AG20443 (cell line): ENCODE data around the gene APCDD1L.
A peak's percentile ranks its signal among the peaks of the same experiment; 100 is the strongest.

Source experiments
- DNase-seq: peaks from one replicate; pipeline ENCODE4 v3.0.0; 2012; ENCODE audit warnings: low spot score, mixed read lengths

Gene APCDD1L

DNA sequence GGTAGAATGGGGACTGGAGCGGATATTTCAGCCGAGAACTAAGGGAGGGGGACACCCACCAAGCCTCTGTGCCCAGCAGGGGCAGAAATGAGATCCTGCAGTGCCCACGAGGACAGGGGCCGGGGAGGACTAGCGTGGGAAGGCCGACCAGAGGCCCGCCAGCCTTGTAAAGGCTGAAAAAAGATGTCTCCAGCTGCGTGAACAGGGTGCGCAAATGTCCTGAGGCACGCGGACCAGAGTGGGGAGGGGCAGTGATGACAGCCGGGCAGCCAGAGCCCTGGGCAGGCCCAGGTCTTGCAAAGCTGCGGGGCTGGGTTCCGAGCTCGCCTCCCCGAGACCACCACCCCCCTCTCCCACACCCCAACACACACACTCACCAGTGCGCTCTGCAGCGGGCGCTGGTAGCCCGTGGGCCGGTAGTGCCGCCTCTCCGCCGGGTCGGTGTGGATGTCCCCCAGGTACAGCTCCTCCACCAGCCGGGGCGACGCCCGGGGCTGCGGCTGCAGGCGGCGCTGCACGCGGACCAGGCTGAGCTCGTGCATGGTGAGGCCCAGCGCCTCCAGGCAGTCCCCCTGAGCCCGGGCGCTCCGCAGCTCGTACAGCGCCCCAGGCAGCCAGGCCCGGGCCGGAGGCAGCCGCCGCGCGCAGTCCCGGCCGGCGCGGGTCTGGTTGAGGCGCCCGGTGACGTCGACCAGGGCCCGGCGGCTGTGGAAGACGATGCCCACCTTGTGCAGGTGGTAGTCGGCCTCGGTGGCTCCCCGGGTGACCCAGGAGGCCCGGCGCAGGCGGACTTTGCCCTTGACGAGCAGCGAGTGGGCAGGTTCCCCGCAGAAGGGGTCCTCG lies 48.2 kb downstream of the APCDD1L start:
- DNase-seq, result no peak

- DNase-seq, result no peak
Measured at GRCh38 chr20:58466095-58466708, 49.0 kb downstream of the APCDD1L start.

DNA sequence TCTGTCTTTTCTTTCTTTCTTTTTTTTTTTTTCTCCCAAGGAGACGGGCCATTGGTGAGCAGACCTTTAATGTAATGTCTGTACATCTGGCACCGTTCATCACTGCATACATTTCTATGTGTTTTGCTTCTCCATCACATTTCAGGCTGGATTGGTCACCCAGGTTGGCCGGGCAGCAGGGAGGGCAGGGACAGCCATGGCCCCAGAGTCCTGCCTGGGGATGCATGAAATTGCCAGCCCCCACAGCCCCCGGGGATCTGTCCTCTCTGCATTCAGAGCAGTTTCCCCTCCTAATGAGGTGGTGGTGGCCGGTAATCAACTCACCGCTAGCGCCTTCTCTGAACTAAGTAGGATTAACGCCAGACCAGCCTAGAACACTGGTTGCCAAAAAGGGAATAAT lies 50.4 kb downstream of the APCDD1L start:
- DNase-seq, result no peak

GRCh38 chr20:58463256-58463655 lies 51.9 kb downstream of the APCDD1L start:
- no peak for DNase-seq

DNA sequence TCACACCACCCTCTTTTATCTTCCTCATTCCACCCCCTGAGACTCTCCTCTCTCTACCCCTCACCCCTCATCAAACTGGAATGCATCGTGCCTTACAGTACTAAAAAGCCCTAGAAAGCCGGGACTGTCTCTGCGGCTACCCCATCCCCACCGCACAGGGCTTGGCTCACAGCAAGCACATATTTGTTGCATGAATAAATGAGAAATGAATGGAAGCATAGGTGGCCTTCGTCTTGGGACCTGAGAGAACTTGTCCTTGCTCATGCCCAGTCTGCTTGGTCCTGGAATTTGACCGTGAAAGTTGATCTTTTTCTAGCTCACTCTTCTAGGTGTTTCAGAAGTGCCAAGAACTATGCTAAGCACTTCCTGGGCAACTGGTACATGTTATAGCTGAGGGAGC lies 53.3 kb downstream of the APCDD1L start:
- no peak for DNase-seq

- no peak for DNase-seq
Measured at GRCh38 chr20:58461104-58461503, 54.1 kb downstream of the APCDD1L start.

GRCh38 chr20:58459058-58459750 lies 56.0 kb downstream of the APCDD1L start:
- no peak for DNase-seq

DNA sequence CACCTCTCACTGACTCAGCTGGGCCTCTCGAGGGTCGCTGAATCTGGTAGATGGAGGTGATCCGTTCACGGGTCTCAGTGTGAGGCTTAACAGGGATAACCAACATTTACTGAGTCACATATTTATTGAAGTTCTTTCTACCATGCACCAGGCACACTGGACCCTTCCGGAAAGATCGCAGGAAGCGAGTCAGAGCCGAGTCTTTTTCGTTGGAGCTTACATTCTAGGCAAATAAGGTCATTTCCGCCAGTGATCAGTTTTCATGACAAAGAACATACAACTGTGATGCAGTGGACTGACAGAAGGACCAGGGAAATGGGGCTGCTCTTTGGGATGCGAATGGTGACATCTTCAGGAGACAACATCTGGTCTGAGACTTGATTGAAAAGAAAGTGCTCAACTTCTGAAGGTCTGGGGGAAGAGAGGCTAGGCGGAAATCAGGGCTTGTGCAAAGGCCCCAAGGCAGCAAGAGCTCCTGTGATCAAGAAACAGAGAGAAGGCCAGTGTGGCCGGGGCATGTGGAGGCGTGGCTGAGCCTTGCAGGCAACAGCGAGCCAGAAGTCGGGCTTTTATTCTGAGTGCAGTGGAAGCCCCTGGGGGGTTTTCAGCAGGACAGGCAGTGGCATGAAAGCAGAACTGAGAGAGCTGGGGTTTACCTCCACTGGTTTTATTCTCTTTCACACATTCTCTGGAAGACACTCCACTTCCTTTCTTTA lies 56.7 kb downstream of the APCDD1L start:
- no peak for DNase-seq

GRCh38 chr20:58457083-58457695 lies 58.0 kb downstream of the APCDD1L start:
- DNase-seq, result no peak

GRCh38 chr20:58454460-58454859 lies 60.7 kb downstream of the APCDD1L start:
- DNase-seq, result no peak

DNA sequence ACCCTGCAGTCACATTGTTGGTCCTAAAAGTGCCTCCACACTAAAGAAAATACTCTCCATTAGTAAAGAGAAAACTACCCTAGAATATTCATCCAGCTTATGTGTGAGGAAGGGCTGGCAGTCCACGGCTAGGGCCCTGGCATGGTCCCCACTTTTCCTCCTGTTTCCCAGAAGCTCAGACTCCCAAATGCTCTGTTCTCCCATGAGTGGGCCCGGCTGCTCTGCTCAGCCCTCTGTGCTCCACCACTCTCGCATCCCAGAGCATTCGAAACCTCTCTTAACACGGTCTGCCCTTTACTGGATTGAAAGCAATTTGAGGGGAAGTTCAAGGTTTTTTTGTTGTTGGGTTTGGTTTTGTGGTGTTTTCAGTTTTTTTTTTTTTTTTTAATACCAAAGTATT lies 61.8 kb downstream of the APCDD1L start:
- DNase-seq, result no peak

DNA sequence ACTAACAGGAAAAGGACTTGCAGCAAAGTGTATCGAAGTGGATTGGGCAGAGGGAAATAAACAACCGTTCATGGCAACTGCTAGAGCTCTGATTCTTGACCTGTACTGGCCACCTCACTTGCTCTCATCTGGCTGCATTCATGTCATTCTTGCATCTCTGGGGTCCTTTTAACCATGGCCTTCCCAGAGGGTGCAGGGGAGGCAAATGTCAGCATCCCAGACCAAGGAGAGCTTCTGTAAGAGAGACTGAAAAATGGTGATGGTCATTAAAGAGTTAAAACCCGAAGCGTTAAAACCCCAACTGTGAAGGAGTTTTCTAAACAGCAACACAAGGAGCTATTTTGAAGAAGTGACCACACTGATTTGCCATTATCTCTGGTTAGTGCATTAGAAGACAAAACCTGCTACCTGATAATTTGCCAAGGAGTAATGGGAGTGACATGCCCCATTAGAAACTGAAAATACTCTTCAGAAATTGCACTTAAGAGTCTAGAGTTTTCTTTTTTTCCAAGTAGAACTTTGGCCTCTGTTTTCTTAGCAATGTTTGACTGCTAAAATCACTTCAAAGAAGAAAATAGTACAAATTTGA lies 62.4 kb downstream of the APCDD1L start:
- no peak for DNase-seq

DNA sequence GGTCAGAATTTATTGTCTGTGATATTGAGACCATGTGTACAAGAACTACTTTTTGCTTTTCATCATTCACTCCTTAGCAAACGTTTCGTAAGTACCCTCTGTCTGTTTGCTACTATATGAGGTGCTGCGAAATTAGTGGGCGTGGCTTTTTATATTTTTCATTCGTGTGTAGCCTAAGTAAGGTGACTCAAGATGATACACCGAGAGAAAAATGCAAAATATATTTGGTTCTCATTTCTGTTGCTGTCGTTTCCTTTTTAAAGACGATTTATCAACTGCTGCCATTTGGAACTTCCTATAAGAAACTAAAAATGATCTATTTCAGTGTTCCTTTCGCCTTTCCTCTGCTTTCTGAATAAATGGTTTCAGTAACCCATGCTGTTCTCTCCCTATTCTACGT lies 64.9 kb downstream of the APCDD1L start:
- DNase-seq, result no peak

- DNase-seq, result no peak
Measured at GRCh38 chr20:58449681-58450221, 65.4 kb downstream of the APCDD1L start.

- no peak for DNase-seq
Measured at GRCh38 chr20:58448958-58449357, 66.2 kb downstream of the APCDD1L start.

DNA sequence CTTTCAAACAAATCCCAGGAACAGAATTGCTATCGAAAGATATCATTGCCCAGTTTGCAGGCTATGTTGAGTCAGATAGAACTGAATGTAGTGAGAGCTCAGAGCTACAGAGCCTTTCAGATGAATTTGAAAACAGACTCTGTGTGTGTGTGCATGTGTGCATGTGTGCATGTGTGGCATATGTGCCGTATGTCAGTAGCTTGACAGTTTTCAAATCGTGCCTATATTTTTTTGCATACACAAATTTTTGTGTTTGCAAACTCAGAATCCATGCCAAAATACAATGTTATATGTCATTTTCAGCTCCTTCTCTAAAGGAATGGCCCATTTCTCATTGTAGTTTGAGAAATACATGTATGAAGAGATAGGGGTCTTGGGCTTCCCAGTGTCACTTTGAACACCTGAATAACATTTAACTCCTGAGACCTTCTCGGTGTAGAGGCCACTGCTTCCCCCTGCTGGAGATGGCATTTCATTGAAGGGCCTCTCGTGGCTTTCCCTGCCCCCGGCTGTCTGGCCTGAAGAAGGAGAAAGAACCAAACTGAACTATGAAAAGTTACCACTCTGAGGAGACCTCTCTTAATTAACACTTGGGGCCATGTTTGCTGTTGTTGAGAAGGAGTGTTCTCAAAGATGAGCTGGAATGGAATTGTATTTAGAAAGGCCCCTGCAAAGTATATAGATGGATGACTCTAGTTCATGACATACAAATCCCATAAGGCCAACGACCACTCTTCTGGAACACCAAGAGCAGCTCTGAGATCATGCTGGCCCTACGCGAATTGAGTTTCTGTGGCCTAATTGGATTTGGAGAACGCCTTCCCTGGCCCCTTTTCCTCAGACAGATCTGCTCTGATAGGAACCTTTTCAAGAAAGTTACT lies 67.4 kb downstream of the APCDD1L start:
- peak; percentile 74 for DNase-seq

- no peak for DNase-seq
Measured at GRCh38 chr20:58446960-58447265, 68.3 kb downstream of the APCDD1L start.

- no peak for DNase-seq
Measured at GRCh38 chr20:58446264-58446959, 68.8 kb downstream of the APCDD1L start.

GRCh38 chr20:58444746-58445255 lies 70.4 kb downstream of the APCDD1L start:
- no peak for DNase-seq

- no peak for DNase-seq
Measured at GRCh38 chr20:58441723-58442122, 73.5 kb downstream of the APCDD1L start.
